HepG2 (cell line): Measurements from ENCODE around the gene LLGL2. TPM values are rescaled to one million over a fixed set of nuclear protein-coding genes. Genes with fewer than 3 reads are reported as not detected.

Source experiments
- HNRNPH1 ChIP-seq: fragments of 200-400 bp; formaldehyde crosslinking; optimal IDR thresholded peaks from 2 replicates; pipeline ENCODE3; 2017; ENCODE audit warnings: mild to moderate bottlenecking, low read depth, low read length
- HOXA9 ChIP-seq: sonication (generic); formaldehyde crosslinking; IDR thresholded peaks from 2 replicates; pipeline ENCODE4 v1.8.1; 2022; ENCODE audit warnings: missing genetic modification reagents, mild to moderate bottlenecking, moderate library complexity, borderline replicate concordance
- MEIS1 ChIP-seq: sonication (generic); formaldehyde crosslinking; IDR thresholded peaks from 2 replicates; pipeline ENCODE4 v1.9.0; 2021; ENCODE audit warnings: mild to moderate bottlenecking, missing genetic modification reagents, moderate library complexity, borderline replicate concordance
- MXI1 ChIP-seq: IDR thresholded peaks from 3 replicates; pipeline ENCODE4 v1.6.1; 2012; ENCODE audit warnings: low read depth, low read length, inconsistent platforms, borderline replicate concordance
- MYNN ChIP-seq: sonication (generic); formaldehyde crosslinking; IDR thresholded peaks from 2 replicates; pipeline ENCODE4 v1.4.0; 2020; ENCODE audit warnings: mild to moderate bottlenecking, low read depth, missing genetic modification reagents
- RBFOX2 ChIP-seq: fragments of 200-400 bp; formaldehyde crosslinking; IDR thresholded peaks from 2 replicates; pipeline ENCODE4 v1.6.1; 2017; ENCODE audit warnings: low read depth, mild to moderate bottlenecking, low read length
- REPIN1 ChIP-seq: sonication (generic); formaldehyde crosslinking; IDR thresholded peaks from 2 replicates; pipeline ENCODE4 v1.8.0; 2022; ENCODE audit warnings: missing genetic modification reagents, low read depth, mild to moderate bottlenecking, borderline replicate concordance
- TBX2 ChIP-seq: sonication (generic); formaldehyde crosslinking; IDR thresholded peaks from 2 replicates; pipeline ENCODE4 v1.5.0; 2020; ENCODE audit warnings: missing genetic modification reagents, mild to moderate bottlenecking, borderline replicate concordance
- ZC3H4 ChIP-seq: sonication (generic); formaldehyde crosslinking; IDR thresholded peaks from 2 replicates; pipeline ENCODE4 v1.4.0; 2020; ENCODE audit warnings: missing genetic modification reagents, borderline replicate concordance
- ZNF547 ChIP-seq: sonication (generic); formaldehyde crosslinking; IDR thresholded peaks from 2 replicates; pipeline ENCODE4 v1.5.1; 2020; ENCODE audit warnings: mild to moderate bottlenecking, missing genetic modification reagents
- polyA plus RNA-seq, 8 experiments: library from polyadenylated mRNA; depleted of rRNA in 3 of 8; stranded (reverse) in 7 of 8; unstranded in 1 of 8; fragments of >200 nt; fragmentation: Illumina TruSeq in 4 of 8; extraction: Trizol in 4 of 8; gene quantifications; 2 replicates each; pipeline versions ENCODE4 v1.2.1 to v1.2.3, GENCODE V29; 2011 to 2016; ENCODE audit warnings: low read depth in 4 of 8, missing spikeins in 1 of 8, mixed read lengths in 1 of 8; ENCODE audit not compliant: insufficient read depth in 1 of 8
- total RNA-seq, 5 experiments: library from RNA; depleted of rRNA; stranded (reverse); fragments of >200 nt; fragmentation: Illumina TruSeq; extraction: Trizol; gene quantifications; 2 replicates each; pipeline ENCODE4 v1.2.3, GENCODE V29; 2016; ENCODE audit warnings: low read depth in 1 of 5
- TF ChIP-seq, protein P1 (sequence below): IDR thresholded peaks from 2 replicates; pipeline ENCODE4 v1.6.1; 2016
- TF ChIP-seq, protein P2 (sequence below): sonication (generic); formaldehyde crosslinking; IDR thresholded peaks from 2 replicates; pipeline ENCODE4 v1.8.1; 2022; ENCODE audit warnings: low read depth, mild to moderate bottlenecking, missing genetic modification reagents
- TF ChIP-seq, protein P3 (sequence below): sonication (generic); formaldehyde crosslinking; IDR thresholded peaks from 2 replicates; pipeline ENCODE4 v1.4.0; 2020; ENCODE audit warnings: missing genetic modification reagents, borderline replicate concordance
- TF ChIP-seq, protein P4 (sequence below): sonication (generic); formaldehyde crosslinking; IDR thresholded peaks from 2 replicates; pipeline ENCODE4 v1.4.0; 2020; ENCODE audit warnings: mild to moderate bottlenecking, missing genetic modification reagents
- TF ChIP-seq, protein P5 (sequence below): sonication (generic); formaldehyde crosslinking; IDR thresholded peaks from 2 replicates; pipeline ENCODE4 v1.4.0; 2020; ENCODE audit warnings: missing genetic modification reagents, borderline replicate concordance

Gene LLGL2
- total and polyA plus RNA-seq, 2 of the 13 experiments (the other 11 are each of a cell fraction or from before 2014, with no cell fraction given) = 83.0 to 86.7 TPM

DNA sequence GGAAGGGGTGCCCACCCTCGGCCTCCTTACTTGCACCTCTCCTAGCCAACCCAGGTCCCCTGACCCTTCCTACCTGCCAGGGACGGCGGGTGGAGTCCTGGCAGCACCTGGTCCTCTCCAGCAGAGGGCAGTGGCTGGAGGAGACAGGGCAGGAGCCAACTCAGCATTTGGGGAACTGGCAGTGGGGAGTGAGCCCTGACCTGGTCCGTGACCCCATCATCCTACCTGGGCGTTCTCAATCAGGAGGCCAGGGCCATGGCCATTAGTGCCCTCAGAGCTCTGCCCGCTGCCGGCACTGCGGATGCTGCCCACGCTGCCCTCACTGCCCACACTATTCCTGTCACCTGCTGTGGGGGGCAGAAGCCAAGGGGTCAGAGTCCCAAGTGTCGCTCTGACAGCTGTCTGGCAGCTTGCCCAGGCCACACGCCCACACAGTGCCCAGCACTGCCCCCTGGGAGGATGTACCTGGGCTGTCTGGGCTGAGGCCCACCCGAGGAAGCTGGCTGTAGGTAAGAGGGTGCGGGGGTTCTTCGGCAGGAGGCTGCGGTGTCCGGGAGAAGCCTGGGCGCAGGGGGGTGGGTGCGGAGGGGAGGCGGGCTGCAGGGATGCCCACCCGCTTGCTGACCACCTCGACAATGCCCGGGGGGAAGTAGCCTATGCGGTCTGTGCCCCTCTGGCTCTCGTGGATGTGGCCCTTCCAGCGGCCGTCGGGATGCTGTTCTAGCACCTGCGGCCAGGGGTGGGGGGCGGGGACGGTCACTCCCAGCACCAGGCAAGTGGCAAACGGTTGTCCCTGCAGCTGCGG lies 20.9 kb upstream of the LLGL2 start (continued):
- TF ChIP-seq, protein P1, sequence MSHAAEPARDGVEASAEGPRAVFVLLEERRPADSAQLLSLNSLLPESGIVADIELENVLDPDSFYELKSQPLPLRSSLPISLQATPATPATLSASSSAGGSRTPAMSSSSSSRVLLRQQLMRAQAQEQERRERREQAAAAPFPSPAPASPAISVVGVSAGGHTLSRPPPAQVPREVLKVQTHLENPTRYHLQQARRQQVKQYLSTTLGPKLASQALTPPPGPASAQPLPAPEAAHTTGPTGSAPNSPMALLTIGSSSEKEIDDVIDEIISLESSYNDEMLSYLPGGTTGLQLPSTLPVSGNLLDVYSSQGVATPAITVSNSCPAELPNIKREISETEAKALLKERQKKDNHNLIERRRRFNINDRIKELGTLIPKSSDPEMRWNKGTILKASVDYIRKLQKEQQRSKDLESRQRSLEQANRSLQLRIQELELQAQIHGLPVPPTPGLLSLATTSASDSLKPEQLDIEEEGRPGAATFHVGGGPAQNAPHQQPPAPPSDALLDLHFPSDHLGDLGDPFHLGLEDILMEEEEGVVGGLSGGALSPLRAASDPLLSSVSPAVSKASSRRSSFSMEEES (CRISPR knock-in tag) = no peak
- no peak for TF ChIP-seq MYNN
- TF ChIP-seq, protein P2, sequence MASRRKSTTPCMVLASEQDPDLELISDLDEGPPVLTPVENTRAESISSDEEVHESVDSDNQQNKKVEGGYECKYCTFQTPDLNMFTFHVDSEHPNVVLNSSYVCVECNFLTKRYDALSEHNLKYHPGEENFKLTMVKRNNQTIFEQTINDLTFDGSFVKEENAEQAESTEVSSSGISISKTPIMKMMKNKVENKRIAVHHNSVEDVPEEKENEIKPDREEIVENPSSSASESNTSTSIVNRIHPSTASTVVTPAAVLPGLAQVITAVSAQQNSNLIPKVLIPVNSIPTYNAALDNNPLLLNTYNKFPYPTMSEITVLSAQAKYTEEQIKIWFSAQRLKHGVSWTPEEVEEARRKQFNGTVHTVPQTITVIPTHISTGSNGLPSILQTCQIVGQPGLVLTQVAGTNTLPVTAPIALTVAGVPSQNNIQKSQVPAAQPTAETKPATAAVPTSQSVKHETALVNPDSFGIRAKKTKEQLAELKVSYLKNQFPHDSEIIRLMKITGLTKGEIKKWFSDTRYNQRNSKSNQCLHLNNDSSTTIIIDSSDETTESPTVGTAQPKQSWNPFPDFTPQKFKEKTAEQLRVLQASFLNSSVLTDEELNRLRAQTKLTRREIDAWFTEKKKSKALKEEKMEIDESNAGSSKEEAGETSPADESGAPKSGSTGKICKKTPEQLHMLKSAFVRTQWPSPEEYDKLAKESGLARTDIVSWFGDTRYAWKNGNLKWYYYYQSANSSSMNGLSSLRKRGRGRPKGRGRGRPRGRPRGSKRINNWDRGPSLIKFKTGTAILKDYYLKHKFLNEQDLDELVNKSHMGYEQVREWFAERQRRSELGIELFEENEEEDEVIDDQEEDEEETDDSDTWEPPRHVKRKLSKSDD (CRISPR knock-in tag) = no peak
- TF ChIP-seq REPIN1 = peak; percentile 46; the same call in 1 of the 2 replicates
- TF ChIP-seq RBFOX2 = peak; percentile 54
- TF ChIP-seq, protein P3, sequence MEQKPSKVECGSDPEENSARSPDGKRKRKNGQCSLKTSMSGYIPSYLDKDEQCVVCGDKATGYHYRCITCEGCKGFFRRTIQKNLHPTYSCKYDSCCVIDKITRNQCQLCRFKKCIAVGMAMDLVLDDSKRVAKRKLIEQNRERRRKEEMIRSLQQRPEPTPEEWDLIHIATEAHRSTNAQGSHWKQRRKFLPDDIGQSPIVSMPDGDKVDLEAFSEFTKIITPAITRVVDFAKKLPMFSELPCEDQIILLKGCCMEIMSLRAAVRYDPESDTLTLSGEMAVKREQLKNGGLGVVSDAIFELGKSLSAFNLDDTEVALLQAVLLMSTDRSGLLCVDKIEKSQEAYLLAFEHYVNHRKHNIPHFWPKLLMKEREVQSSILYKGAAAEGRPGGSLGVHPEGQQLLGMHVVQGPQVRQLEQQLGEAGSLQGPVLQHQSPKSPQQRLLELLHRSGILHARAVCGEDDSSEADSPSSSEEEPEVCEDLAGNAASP = no peak
- no peak for TF ChIP-seq HNRNPH1
- TF ChIP-seq, protein P4, sequence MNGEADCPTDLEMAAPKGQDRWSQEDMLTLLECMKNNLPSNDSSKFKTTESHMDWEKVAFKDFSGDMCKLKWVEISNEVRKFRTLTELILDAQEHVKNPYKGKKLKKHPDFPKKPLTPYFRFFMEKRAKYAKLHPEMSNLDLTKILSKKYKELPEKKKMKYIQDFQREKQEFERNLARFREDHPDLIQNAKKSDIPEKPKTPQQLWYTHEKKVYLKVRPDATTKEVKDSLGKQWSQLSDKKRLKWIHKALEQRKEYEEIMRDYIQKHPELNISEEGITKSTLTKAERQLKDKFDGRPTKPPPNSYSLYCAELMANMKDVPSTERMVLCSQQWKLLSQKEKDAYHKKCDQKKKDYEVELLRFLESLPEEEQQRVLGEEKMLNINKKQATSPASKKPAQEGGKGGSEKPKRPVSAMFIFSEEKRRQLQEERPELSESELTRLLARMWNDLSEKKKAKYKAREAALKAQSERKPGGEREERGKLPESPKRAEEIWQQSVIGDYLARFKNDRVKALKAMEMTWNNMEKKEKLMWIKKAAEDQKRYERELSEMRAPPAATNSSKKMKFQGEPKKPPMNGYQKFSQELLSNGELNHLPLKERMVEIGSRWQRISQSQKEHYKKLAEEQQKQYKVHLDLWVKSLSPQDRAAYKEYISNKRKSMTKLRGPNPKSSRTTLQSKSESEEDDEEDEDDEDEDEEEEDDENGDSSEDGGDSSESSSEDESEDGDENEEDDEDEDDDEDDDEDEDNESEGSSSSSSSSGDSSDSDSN (CRISPR knock-in tag) = peak; percentile 21; the same call in 1 of the 2 replicates
- no peak for TF ChIP-seq ZC3H4 (CRISPR knock-in tag)
- peak; percentile 30; the same call in 1 of the 2 replicates for TF ChIP-seq TBX2 (CRISPR knock-in tag)
- TF ChIP-seq, protein P5, sequence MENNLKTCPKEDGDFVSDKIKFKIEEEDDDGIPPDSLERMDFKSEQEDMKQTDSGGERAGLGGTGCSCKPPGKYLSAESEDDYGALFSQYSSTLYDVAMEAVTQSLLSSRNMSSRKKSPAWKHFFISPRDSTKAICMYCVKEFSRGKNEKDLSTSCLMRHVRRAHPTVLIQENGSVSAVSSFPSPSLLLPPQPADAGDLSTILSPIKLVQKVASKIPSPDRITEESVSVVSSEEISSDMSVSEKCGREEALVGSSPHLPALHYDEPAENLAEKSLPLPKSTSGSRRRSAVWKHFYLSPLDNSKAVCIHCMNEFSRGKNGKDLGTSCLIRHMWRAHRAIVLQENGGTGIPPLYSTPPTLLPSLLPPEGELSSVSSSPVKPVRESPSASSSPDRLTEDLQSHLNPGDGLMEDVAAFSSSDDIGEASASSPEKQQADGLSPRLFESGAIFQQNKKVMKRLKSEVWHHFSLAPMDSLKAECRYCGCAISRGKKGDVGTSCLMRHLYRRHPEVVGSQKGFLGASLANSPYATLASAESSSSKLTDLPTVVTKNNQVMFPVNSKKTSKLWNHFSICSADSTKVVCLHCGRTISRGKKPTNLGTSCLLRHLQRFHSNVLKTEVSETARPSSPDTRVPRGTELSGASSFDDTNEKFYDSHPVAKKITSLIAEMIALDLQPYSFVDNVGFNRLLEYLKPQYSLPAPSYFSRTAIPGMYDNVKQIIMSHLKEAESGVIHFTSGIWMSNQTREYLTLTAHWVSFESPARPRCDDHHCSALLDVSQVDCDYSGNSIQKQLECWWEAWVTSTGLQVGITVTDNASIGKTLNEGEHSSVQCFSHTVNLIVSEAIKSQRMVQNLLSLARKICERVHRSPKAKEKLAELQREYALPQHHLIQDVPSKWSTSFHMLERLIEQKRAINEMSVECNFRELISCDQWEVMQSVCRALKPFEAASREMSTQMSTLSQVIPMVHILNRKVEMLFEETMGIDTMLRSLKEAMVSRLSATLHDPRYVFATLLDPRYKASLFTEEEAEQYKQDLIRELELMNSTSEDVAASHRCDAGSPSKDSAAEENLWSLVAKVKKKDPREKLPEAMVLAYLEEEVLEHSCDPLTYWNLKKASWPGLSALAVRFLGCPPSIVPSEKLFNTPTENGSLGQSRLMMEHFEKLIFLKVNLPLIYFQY (CRISPR knock-in tag) = no peak
- TF ChIP-seq ZNF547 (CRISPR knock-in tag) = no peak
- TF ChIP-seq HOXA9 (CRISPR knock-in tag) = no peak
- TF ChIP-seq MXI1 = 0 out of 3 replicates have a peak, but pooled peaks have one; percentile 29
- no peak; the same call in 1 of the 2 replicates for TF ChIP-seq MEIS1 (CRISPR knock-in tag)
